ENCODE results near the gene CACNA1B.
"Not testable (repeated sequence)": the region's sequence is repeated elsewhere in the genome, so short reads cannot be mapped to it uniquely, and the experiment has no call there.

The CACNA1B gene

GRCh38 chr9:138073408-138073807 is 195.8 kb downstream of the CACNA1B start:
- no peak for DNase-seq (ENCODE audit: low read depth in 2 of 2)

- no peak for DNase-seq (ENCODE audit: low read depth in 2 of 2)
These were observed 196.2 kb downstream of the CACNA1B start for GRCh38 chr9:138073808-138074207.

DNA sequence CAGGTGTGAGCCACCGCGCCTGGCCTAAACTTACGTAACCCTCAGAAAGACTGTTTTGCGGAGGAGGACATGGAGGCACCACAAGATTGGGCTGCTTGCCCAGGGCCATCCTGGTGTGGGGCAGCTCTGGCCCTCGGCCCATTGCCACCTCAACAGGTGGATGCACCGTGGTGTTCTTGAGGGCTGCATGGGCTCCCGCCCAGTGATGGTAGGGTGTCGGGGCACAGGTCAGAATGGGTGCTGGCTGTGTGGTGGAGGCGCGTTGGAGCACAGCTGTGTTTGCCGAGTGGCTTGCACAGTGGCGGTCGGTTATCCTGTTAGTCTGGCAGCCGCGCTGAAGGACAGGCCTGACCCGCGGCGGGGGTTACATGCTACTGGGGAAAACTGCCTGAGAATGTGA is 196.9 kb downstream of the CACNA1B start:
- no peak for DNase-seq (ENCODE audit: low read depth in 2 of 2)

DNA sequence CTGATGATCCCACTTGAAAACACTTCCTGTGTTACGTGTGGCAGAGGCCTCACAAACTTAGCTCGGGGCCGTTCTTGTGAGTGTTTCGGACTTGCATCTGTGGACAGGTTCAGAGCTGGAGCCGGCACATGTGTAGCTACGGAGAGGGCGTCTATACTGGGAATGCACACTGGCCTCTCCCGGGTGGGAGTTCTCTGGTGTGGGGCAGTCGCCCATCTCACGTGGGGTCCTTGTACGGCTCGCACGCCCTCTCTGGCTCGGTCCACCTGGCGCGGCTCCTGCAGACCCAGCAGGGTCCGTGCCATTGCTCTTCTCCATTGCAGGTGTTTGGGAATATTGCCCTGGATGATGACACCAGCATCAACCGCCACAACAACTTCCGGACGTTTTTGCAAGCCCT is 197.9 kb downstream of the CACNA1B start:
- DNase-seq (ENCODE audit: low read depth in 2 of 2): no peak

- DNase-seq (ENCODE audit: low read depth in 2 of 2): no peak
These were observed 198.5 kb downstream of the CACNA1B start for GRCh38 chr9:138075961-138076649.

DNA sequence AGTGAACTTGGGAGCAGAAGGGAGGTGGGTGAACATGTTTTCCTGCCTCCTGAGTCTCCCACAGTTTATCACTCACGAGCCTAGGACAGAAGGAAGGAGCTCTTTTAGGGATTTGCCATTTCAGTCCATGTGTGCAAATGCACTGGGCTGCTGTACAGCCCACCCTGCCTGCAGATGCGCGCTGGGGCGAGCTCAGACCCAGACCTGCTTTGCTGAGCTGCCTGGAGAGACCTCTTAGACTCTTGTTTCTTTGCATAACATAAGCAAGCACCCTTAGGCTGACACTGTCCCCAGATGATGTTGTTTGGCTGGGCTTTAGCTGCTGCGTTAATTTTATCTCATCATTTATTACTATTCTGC is 199.0 kb downstream of the CACNA1B start:
- DNase-seq (ENCODE audit: low read depth in 2 of 2): no peak

DNA sequence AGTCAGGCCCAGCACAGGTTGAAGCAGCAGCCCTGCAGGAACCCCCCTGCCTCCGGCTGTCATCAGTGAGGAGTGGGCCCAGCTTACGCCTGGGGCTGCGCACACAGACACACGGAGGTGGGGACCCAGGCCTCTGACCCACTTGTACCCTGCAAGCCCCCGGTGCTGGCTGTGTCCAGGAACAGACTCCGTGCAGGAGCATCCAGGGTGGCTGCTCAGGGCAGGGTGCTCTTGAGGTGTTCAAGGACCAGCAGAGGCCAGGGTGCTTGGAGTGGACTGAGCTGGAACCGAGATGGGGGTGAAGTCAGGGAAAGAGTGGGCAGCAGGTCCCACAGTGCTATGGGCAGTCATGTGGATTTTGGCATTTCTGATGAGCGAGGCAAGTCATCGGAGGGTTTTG is 199.5 kb downstream of the CACNA1B start:
- DNase-seq (ENCODE audit: low read depth in 2 of 2): no peak

DNA sequence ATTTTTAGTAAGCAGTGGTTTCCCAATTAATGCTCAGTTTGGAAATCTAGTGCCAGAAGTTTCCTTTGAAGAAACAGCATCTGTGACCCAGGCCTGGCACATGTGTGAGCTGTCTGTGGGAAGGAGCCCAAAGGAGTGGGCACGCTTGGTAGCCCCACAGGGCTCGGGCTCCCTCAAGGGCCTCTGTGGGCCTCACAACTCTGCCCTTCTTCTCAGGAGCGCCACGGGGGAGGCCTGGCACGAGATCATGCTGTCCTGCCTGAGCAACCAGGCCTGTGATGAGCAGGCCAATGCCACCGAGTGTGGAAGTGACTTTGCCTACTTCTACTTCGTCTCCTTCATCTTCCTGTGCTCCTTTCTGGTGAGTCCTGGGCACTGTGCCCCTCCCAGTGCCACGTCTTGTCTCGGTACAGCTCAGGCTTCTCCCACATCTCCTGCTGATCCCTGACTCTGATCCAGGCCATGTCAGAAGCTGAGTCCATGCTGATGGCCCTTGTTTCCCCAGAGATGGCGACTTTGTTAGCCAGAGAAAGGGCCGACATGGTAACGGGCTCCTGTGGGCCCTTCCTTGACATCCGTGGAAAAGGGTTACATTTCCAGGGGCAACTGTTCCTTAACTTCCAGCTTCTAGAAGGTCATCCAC is 200.4 kb downstream of the CACNA1B start:
- no peak for DNase-seq (ENCODE audit: low read depth in 2 of 2)

GRCh38 chr9:138078846-138079245 is 201.3 kb downstream of the CACNA1B start:
- no peak for DNase-seq (ENCODE audit: low read depth in 2 of 2)

GRCh38 chr9:138080979-138081378 is 203.4 kb downstream of the CACNA1B start:
- DNase-seq (ENCODE audit: low read depth in 2 of 2): no peak

DNA sequence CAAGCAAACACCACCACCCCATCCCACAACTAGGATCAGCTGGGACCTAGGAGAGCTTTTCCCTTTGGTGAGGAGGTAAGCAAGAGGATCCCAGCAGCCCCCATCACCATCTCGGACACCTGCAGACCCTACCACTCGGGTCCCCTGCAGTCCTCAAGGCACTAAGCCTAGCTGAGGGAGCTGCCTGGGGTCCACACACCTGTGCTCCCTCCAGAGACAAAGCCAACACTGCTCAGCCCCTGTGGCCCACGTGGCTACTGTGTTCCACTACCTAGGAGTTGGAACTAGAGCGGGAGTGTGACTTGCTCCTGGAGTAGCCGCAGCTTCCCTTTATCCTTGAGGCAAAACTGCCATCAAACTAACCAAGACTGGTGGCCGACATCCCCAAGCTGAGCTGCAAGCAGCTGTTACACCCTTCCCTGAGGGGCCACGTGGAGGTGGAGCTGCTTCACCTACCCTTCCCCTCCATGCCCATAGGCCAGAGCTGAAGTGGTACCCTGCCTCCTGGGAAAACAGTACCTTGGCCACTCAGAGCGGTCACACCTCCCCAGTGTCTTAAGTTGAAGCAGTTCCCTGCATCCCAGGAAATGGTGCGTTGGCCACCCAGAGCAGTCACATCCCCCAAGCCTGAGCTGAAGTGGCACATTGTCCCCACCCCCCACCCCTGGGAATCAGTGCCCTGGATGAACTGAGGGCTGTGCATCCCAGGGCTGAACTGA is 205.5 kb downstream of the CACNA1B start:
- DNase-seq (ENCODE audit: low read depth in 2 of 2): no peak

- DNase-seq (ENCODE audit: low read depth in 2 of 2): no peak
These were observed 206.3 kb downstream of the CACNA1B start for GRCh38 chr9:138083873-138084272.

DNA sequence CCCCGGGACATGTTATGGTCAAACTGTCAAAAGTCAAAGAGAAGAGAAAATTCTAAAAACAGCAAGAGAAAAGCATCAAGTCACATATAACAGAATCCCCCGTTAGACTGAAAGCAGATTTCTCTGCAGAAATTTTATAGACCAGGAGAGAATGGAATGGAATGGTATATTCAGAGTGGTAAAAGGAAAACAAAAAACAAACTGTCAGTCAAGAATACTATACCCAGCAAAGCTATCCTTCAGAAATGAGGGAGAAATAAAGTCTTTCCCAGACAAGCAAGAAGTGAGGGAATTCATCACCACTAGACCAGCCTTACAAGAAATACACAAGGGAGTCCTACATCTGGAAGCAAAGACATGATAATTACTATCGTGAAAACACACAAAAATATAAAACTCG is 208.0 kb downstream of the CACNA1B start:
- DNase-seq (ENCODE audit: low read depth in 2 of 2): no peak

DNA sequence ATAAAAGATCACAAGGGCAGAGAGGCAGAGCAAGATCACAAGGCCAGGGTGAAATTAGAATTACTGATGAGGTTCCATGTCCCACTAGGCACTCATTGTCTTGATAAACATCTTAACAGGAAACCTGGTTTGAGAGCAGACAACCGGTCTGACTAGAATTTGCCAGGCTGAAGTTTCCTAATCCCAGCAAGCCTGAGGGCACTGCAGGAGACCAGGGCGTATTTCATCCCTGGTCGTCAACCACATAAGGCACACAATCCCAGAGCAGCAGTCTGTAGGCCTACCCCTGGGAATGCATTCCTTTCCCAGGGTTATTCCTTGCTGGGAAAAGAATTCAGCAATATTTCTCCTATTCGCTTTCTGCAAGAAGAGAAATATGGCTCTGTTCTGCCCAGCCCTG is 214.5 kb downstream of the CACNA1B start:
- not testable (repeated sequence) for DNase-seq (ENCODE audit: low read depth in 2 of 2)

GRCh38 chr9:138094028-138094427 is 216.4 kb downstream of the CACNA1B start:
- no peak for DNase-seq (ENCODE audit: low read depth in 2 of 2)

GRCh38 chr9:138095813-138096518 is 218.4 kb downstream of the CACNA1B start:
- no peak for DNase-seq (ENCODE audit: low read depth in 2 of 2)

GRCh38 chr9:138096519-138096845 is 218.9 kb downstream of the CACNA1B start:
- DNase-seq (ENCODE audit: low read depth in 2 of 2): no peak

GRCh38 chr9:138097501-138097991 is 220.0 kb downstream of the CACNA1B start:
- DNase-seq (ENCODE audit: low read depth in 2 of 2): no peak

- no peak for DNase-seq (ENCODE audit: low read depth in 2 of 2)
These were observed 220.7 kb downstream of the CACNA1B start for GRCh38 chr9:138098116-138098907.

DNA sequence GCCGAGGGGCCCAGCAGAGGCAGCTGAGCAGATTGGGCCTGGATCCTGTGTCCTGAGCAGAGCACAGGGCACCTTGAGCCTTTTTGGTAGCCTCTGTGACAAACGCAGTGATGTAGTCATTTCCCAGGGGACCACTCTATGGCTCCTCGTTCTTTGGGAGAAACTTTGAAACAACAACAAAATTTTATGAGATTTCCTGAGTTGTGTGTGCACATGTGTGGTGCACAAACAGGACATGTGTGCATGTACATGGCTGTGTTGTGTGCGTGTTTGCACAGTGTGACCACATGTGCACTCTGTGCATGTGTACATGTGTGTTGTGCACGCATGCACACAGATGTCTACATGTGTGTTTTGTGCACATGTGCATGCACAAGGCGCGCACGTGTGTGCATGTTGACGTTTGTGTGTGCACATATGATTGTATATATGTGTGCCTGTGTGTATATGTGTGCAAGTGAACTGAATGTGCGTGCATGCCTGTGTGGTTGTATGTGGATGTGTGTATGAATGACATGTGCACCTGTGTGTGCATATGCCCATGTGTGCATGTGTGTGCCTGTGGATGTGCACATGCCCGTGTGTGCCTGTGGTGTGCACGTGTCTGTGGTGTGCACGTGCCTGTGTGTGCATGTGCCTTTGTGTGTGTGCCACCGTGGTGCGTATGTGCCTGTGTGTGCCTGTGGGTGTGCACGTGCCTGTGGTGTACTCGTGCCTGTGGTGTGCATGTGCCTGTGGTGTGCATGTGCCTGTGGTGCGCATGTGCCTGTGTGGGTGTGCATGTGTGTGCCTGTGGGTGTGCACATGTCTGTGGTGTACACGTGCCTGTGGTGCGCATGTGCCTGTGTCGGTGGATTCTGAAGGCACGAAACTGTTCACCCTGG is 221.6 kb downstream of the CACNA1B start:
- no peak for DNase-seq (ENCODE audit: low read depth in 2 of 2)
